K562 (cell line): ENCODE data around the gene TLX3. TPM values are rescaled to one million over a fixed set of nuclear protein-coding genes. Genes with fewer than 3 reads are reported as not detected.

ENCODE experiments used
- ATAC-seq: fragments of 200-7000 bp; cut with Tn5 transposase; 3 replicates; pipeline ENCODE4 v1.9.1; 2020; ENCODE audit warnings: moderate library complexity
- BruUV-seq: library from RNA; stranded (reverse); fragments of 400-500 nt; replicated peaks from 2 replicates; lab custom pipeline; 2021; lab: Mats Ljungman, UMichigan
- CTCF ChIA-PET: fragments of 300-600 bp; formaldehyde crosslinking; extraction: SDS; loops from one replicate; lab custom pipeline; 2021; ENCODE audit warnings: low intra/inter-chr PET ratio; lab: Yijun Ruan, JAX
- POLR2A ChIA-PET: fragments of 300-600, 350-650 bp; sonication (Branson Sonifier 250); formaldehyde crosslinking; extraction: SDS; loops from one replicate; lab custom pipeline; 2021; ENCODE audit warnings: antibody characterized with exemption, inconsistent platforms; lab: Yijun Ruan, JAX
- DNase-seq, 4 experiments: peaks; one replicate each; pipeline versions ENCODE4 v3.0.0 to v3.0.0-alpha.2; 2011 to 2018; ENCODE audit warnings: low spot score in 3 of 4, mixed read lengths in 3 of 4; ENCODE audit errors: extremely low read depth in 1 of 4
- FAIRE-seq: peaks from 2 replicates; lab custom pipeline; 2011; peaks lifted over from hg19 to GRCh38; lab: Jason Lieb, UNC
- H2AFZ ChIP-seq: 2 replicates; pipeline ENCODE4 v1.6.0; 2011; ENCODE audit warnings: low read depth, low read length, control low read depth, inconsistent platforms
- H3K27ac ChIP-seq: fragments of 200-600 bp; 3 replicates; pipeline ENCODE4 v1.8.0; 2011; ENCODE audit warnings: low read depth, mild to moderate bottlenecking, control low read depth, inconsistent platforms, low read length, moderate library complexity, mixed read lengths; ENCODE audit errors: extremely low read depth
- H3K27me3 ChIP-seq, 2 experiments: fragments of 300-600 bp in 1 of 2; 2 replicates in 1 of 2; 3 replicates in 1 of 2; pipeline versions ENCODE4 v1.6.0 to v1.8.0; 2011; ENCODE audit warnings: inconsistent platforms in 2 of 2, low read length in 2 of 2, mild to moderate bottlenecking in 1 of 2, mixed read lengths in 1 of 2, moderate library complexity in 1 of 2; ENCODE audit not compliant: control insufficient read depth in 2 of 2, insufficient read depth in 2 of 2
- H3K36me3 ChIP-seq: fragments of 300-600 bp; 3 replicates; pipeline ENCODE4 v1.8.0; 2011; ENCODE audit warnings: mild to moderate bottlenecking, low read length, inconsistent platforms; ENCODE audit not compliant: control insufficient read depth, insufficient read depth
- H3K4me1 ChIP-seq, 2 experiments: fragments of 200-600 bp in 1 of 2; replicated peaks in 1 of 2; 2 replicates in 1 of 2; 3 replicates in 1 of 2; pipeline versions ENCODE4 v1.5.1 to v1.8.0; 2011; ENCODE audit warnings: inconsistent platforms in 2 of 2, low read length in 2 of 2, mild to moderate bottlenecking in 1 of 2, mixed read lengths in 1 of 2, moderate library complexity in 1 of 2; ENCODE audit not compliant: control insufficient read depth in 2 of 2, insufficient read depth in 2 of 2
- H3K4me2 ChIP-seq: 2 replicates; pipeline ENCODE4 v1.6.1; 2011; ENCODE audit warnings: low read length, control low read depth, inconsistent platforms, mixed read lengths; ENCODE audit not compliant: insufficient read depth
- H3K4me3 ChIP-seq: fragments of 200-600 bp; sonication (generic), shearing (Covaris generic); 2 replicates; pipeline ENCODE4 v1.5.1; 2016; ENCODE audit warnings: control low read depth, inconsistent platforms
- H3K79me2 ChIP-seq: fragments of 200-600 bp; 3 replicates; pipeline ENCODE4 v1.8.0; 2011; ENCODE audit warnings: low read length, inconsistent platforms; ENCODE audit not compliant: control insufficient read depth, insufficient read depth
- H3K9ac ChIP-seq, 2 experiments: 2 replicates each; pipeline versions ENCODE4 v1.6.0 to v1.6.1; 2011; ENCODE audit warnings: low read depth in 2 of 2, low read length in 2 of 2, control low read depth in 1 of 2, inconsistent platforms in 1 of 2, mild to moderate bottlenecking in 1 of 2, mixed read lengths in 1 of 2; ENCODE audit not compliant: insufficient read depth in 1 of 2
- H3K9me1 ChIP-seq: one replicate; pipeline ENCODE4 v1.6.0; 2011; ENCODE audit warnings: inconsistent platforms, mild to moderate bottlenecking, low read length, moderate library complexity; ENCODE audit not compliant: control insufficient read depth, insufficient read depth
- H3K9me3 ChIP-seq: replicated peaks from 2 replicates; pipeline ENCODE4 v1.5.1; 2011; ENCODE audit warnings: low read depth, low read length, inconsistent platforms; ENCODE audit not compliant: control insufficient read depth, insufficient read depth
- H4K20me1 ChIP-seq: replicated peaks from 2 replicates; pipeline ENCODE4 v1.6.1; 2011; ENCODE audit warnings: low read length, inconsistent platforms, mixed read lengths; ENCODE audit not compliant: control insufficient read depth, insufficient read depth
- MYC ChIP-seq, 2 experiments: fragments of 250-450 bp in 1 of 2; sonication (Bioruptor Pico) in 1 of 2; IDR thresholded peaks; 2 replicates each; pipeline versions ENCODE4 v1.5.1 to v1.6.1; 2012 to 2021; ENCODE audit warnings: low read depth in 2 of 2, borderline replicate concordance in 1 of 2, improper control_type of control experiment in 1 of 2, low read length in 1 of 2, mild to moderate bottlenecking in 1 of 2, moderate library complexity in 1 of 2
- ZNF146 ChIP-seq: IDR thresholded peaks from one replicate; pipeline ENCODE4 v1.6.1; 2018; ENCODE audit warnings: missing compliant biosample characterization; ENCODE audit not compliant: unreplicated experiment
- ZNF263 ChIP-seq: sonication (generic); formaldehyde crosslinking; IDR thresholded peaks from 2 replicates; pipeline ENCODE4 v1.8.0; 2022; ENCODE audit warnings: mild to moderate bottlenecking, missing genetic modification reagents, borderline replicate concordance
- WGBS: fragments of 100-300 bp; shearing (Covaris generic); methylation state at CpG from one replicate; pipeline ENCODE4 v1.1.6; 2016; ENCODE audit warnings: low coverage, mixed read lengths; ENCODE audit not compliant: insufficient coverage; ENCODE audit errors: missing lambda C conversion rate; 5-methylcytosine and 5-hydroxymethylcytosine counted together
- in situ Hi-C: fragments of 300-500 bp; cut with MboI; formaldehyde crosslinking; loops from 4 replicates; pipeline ENCODE4 v1.15.0; 2018; ENCODE audit warnings: inconsistent platforms, mixed read lengths
- intact Hi-C: fragments of 100-400 bp; cut with micrococcal nuclease; formaldehyde crosslinking; loops from 2 replicates; pipeline ENCODE4 v1.14.2; 2022
- polyA plus RNA-seq, 8 experiments: library from polyadenylated mRNA; depleted of rRNA in 4 of 8; stranded (reverse) in 5 of 8; unstranded in 3 of 8; fragments of >200 nt; fragmentation: Nextera tagmentation in 2 of 8; fragmentation: Illumina TruSeq in 1 of 8; extraction: Ambion mirVana in 2 of 8; extraction: Trizol in 1 of 8; gene quantifications; 2 replicates each; pipeline versions ENCODE4 v1.2.1 to v1.2.3, GENCODE V29; 2011 to 2014; ENCODE audit warnings: inconsistent platforms in 1 of 8, missing spikeins in 1 of 8
- total RNA-seq, 7 experiments: library from RNA; depleted of rRNA in 6 of 7; stranded (reverse); fragments of >200 nt in 6 of 7; fragmentation: Illumina TruSeq in 2 of 7; extraction: Trizol in 2 of 7; gene quantifications; 2 replicates each; pipeline versions ENCODE4 v1.2.1 to v1.2.3, GENCODE V29; 2011 to 2021; ENCODE audit warnings: low replicate concordance in 1 of 7

TLX3 gene
- total and polyA plus RNA-seq, 9 of the 15 experiments (the other 6 are each of a cell fraction or from before 2014, with no cell fraction given): not detected

- Histone ChIP-seq H4K20me1 (no peaks in the 10 kb centered on the region), H3K36me3 (no peaks in the 10 kb centered on the region), H3K9ac (no peak overlapping the region), H3K27me3 (no peaks in the 10 kb centered on the region), H3K79me2 (no peaks in the 10 kb centered on the region), H3K4me2 (no peak overlapping the region), H2AFZ (no peak overlapping the region), H3K27ac (no peak overlapping the region), H3K9me3 (no peaks in the 10 kb centered on the region), H3K4me3 (no peak overlapping the region), H3K9me1 (no peaks in the 10 kb centered on the region), H3K4me1 (no peaks in the 10 kb centered on the region)
- no peak for FAIRE-seq
- ATAC-seq: no peak
- BruUV-seq: no TSS peak
- in situ Hi-C loops (no loop called here), intact Hi-C loops (loop anchor here (2.0 kb wide), 1 partner anchor 65 kb away; no protein-coding TSS in a partner anchor)
- DNase-seq: no peak
- CTCF ChIA-PET: no interaction called here
- WGBS: 0% methylated on average over 3 of the region's 3 CpGs
- TF ChIP-seq MYC (IDR thresholded peaks at IDR 0.05; ENCODE audit: low read depth, low read length): no peak
- TF ChIP-seq MYC (CRISPR knock-in tag; IDR thresholded peaks at IDR 0.05; ENCODE audit: borderline replicate concordance, low read depth): no peak
- TF ChIP-seq ZNF263 (CRISPR knock-in tag): no peak
- TF ChIP-seq ZNF146 (CRISPR knock-in tag): peak; percentile 62
- POLR2A ChIA-PET: no interaction called here
Measured at GRCh38 chr5:171271798-171272197, 37.2 kb upstream of the TLX3 start.
